B cell (primary cell): ENCODE data around the gene ATPAF1.

Source experiments
- CTCF ChIP-seq: fragments of 200-600 bp; IDR thresholded peaks from one replicate; pipeline ENCODE4 v1.8.0; 2022; ENCODE audit warnings: antibody characterized with exemption, mild to moderate bottlenecking
- EZH2 ChIP-seq: IDR thresholded peaks from 2 replicates; pipeline ENCODE4 v1.6.1; 2012; ENCODE audit warnings: borderline replicate concordance, low read depth, mild to moderate bottlenecking, moderate library complexity, low read length; ENCODE audit not compliant: insufficient read depth, poor library complexity, severe bottlenecking

- TF ChIP-seq CTCF (no peak), EZH2 (no peak)
These were observed 85.2 kb downstream of the ATPAF1 start for GRCh38 chr1:46582972-46583371.
